ELF-1 (cell line): ENCODE measurements around the gene TNIK.
"Not testable (repeated sequence)": the region's sequence is repeated elsewhere in the genome, so short reads cannot be mapped to it uniquely, and the experiment has no call there.

Source experiments
- DNase-seq: peaks from one replicate; pipeline ENCODE4 v3.0.0-alpha.2; 2016; ENCODE audit warnings: low read depth, low spot score

The TNIK gene

GRCh38 chr3:171312741-171313140, 147.5 kb downstream of the TNIK start:
- no peak for DNase-seq

GRCh38 chr3:171311784-171312183, 148.4 kb downstream of the TNIK start:
- no peak for DNase-seq

- no peak for DNase-seq
These were observed 150.3 kb downstream of the TNIK start for GRCh38 chr3:171309906-171310359.

- DNase-seq, result no peak
These were observed 152.2 kb downstream of the TNIK start for GRCh38 chr3:171307988-171308387.

GRCh38 chr3:171307046-171307585, 153.1 kb downstream of the TNIK start:
- DNase-seq, result no peak

DNA sequence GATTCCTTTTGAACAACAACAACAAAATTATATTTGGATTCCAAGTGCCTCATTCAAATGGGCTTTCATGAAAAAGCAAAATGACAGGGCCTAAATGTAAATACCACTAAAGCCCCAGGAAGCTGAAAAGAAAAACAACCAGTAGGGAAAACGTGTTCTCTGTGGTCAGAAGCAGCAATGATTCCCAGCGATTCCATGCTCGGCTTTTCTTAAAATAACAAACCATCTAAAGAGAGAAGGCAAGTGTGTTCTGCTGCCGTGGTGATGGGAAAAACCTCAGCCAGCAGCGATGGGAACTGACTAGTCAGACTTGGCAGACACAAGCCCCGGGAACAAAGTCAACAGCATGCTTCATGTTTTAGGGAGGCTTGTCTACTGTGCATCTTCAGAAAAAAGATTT, 153.6 kb downstream of the TNIK start:
- DNase-seq, result no peak

GRCh38 chr3:171305823-171306222, 154.4 kb downstream of the TNIK start:
- DNase-seq, result not testable (repeated sequence)

- not testable (repeated sequence) for DNase-seq
These were observed 155.7 kb downstream of the TNIK start for GRCh38 chr3:171304498-171304897.

DNA sequence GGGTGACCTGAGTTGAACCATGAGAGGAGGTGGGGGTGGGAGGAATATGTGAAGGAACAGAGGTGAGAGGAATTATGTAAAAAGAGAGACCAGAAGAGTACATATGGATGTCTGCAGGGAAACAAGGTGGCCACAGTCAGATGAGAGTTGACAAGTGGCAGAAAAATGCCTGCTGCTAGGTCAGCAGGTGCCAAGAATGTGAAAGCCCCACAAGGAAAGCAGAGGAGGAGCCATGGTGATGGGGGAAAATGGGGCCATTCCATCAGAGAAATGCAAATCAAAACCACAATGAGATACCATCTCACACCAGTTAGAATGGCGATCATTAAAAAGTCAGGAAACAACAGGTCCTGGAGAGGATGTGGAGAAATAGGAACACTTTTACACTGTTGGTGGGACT, 156.2 kb downstream of the TNIK start:
- not testable (repeated sequence) for DNase-seq

DNA sequence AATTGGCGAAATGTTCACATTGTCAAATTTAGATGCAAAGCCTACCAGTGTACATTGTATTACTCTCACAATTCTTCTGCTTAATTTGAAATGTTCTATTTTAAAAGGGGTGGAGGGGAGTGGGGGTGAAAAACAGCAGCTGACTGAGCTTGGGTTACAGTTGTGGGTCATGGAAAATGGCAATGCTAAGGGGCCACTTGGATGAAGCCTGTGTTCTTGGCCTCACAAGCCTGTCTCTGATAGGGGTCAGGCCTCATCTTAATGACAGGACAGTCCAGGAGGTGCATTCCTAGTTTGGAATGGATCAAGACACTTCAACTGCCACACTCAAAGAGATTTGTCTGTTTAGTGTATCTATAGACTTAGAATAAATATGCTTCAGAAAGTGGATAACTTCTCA, 158.2 kb downstream of the TNIK start:
- no peak for DNase-seq

- no peak for DNase-seq
These were observed 159.2 kb downstream of the TNIK start for GRCh38 chr3:171301002-171301401.

DNA sequence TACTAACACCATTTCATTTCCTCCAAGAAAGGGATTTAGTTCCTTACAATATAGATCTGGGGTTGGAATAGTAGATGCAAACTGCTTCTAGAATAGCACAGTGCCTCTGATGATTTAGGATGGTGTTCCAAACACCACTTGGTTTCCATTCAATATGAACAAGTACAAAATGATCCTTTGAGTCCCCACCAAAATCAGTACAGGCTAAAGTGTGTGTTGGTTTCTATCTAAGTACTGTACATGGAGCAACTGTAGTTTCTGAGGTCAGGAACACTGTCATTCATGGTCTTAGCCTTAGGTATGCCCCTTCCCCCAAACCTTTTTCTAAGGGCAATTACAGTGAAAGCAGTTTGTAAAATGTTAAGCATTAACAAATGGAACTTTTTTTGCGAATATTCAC, 162.3 kb downstream of the TNIK start:
- no peak for DNase-seq

GRCh38 chr3:171297207-171297606, 163.0 kb downstream of the TNIK start:
- no peak for DNase-seq

GRCh38 chr3:171295484-171296373, 164.5 kb downstream of the TNIK start:
- peak; percentile 8 for DNase-seq

- no peak for DNase-seq
These were observed 166.9 kb downstream of the TNIK start for GRCh38 chr3:171293142-171293782.

GRCh38 chr3:171290680-171291079, 169.5 kb downstream of the TNIK start:
- DNase-seq, result no peak

DNA sequence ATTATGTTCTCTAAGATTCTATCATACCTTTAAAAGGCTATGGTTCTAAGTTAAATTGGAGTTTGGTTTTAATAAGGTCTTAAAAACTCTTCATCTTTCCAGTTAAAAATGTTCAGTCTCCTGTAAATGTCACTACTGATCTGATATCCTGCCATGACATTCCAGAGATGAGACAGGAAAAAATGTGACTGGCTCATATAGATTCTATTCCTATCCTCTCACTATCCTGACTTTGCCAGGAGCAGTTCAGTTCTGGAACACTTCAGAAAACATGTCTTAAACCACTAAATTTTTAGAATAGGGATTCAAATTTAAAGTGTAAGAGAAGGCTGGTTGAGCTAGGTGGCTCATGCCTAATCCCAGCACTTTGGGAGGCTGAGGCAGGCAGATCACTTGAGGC, 170.9 kb downstream of the TNIK start:
- DNase-seq, result no peak

GRCh38 chr3:171287761-171288160, 172.4 kb downstream of the TNIK start:
- DNase-seq, result not testable (repeated sequence)

- DNase-seq, result no peak
These were observed 173.5 kb downstream of the TNIK start for GRCh38 chr3:171286580-171287249.

GRCh38 chr3:171285287-171285686, 174.9 kb downstream of the TNIK start:
- no peak for DNase-seq

- peak; percentile 5 for DNase-seq
These were observed 175.7 kb downstream of the TNIK start for GRCh38 chr3:171284308-171285075.
